Measurements from ENCODE around the gene MAF.

The MAF gene

GRCh38 chr16:79589601-79590102 lies 10.9 kb downstream of the MAF start:
- no peak for DNase-seq (ENCODE audit: low spot score)

GRCh38 chr16:79587897-79588296 lies 12.6 kb downstream of the MAF start:
- no peak for DNase-seq (ENCODE audit: low spot score)

GRCh38 chr16:79587296-79587695 lies 13.2 kb downstream of the MAF start:
- no peak for DNase-seq (ENCODE audit: low spot score)

GRCh38 chr16:79582789-79583188 lies 17.7 kb downstream of the MAF start:
- no peak for DNase-seq (ENCODE audit: low spot score)

- no peak for DNase-seq (ENCODE audit: low spot score)
These were observed 19.9 kb downstream of the MAF start for GRCh38 chr16:79580453-79581191.

- DNase-seq (ENCODE audit: low spot score): no peak
These were observed 23.9 kb downstream of the MAF start for GRCh38 chr16:79576602-79577001.

- no peak for DNase-seq (ENCODE audit: low spot score)
These were observed 26.7 kb downstream of the MAF start for GRCh38 chr16:79573884-79574283.

GRCh38 chr16:79573071-79573470 lies 27.5 kb downstream of the MAF start:
- DNase-seq (ENCODE audit: low spot score): no peak

- no peak for DNase-seq (ENCODE audit: low spot score)
These were observed 28.5 kb downstream of the MAF start for GRCh38 chr16:79571903-79572535.

- no peak for DNase-seq (ENCODE audit: low spot score)
These were observed 29.3 kb downstream of the MAF start for GRCh38 chr16:79571065-79571902.

- DNase-seq (ENCODE audit: low spot score): no peak
These were observed 35.8 kb downstream of the MAF start for GRCh38 chr16:79564671-79565107.

- no peak for DNase-seq (ENCODE audit: low spot score)
These were observed 36.6 kb downstream of the MAF start for GRCh38 chr16:79563921-79564320.

GRCh38 chr16:79562166-79562823 lies 38.2 kb downstream of the MAF start:
- peak; percentile 21 for DNase-seq (ENCODE audit: low spot score)

GRCh38 chr16:79561729-79562128 lies 38.8 kb downstream of the MAF start:
- DNase-seq (ENCODE audit: low spot score): no peak

GRCh38 chr16:79560923-79561322 lies 39.6 kb downstream of the MAF start:
- DNase-seq (ENCODE audit: low spot score): no peak

GRCh38 chr16:79560318-79560717 lies 40.2 kb downstream of the MAF start:
- no peak for DNase-seq (ENCODE audit: low spot score)

GRCh38 chr16:79559532-79559931 lies 41.0 kb downstream of the MAF start:
- DNase-seq (ENCODE audit: low spot score): no peak

GRCh38 chr16:79557421-79557820 lies 43.1 kb downstream of the MAF start:
- no peak for DNase-seq (ENCODE audit: low spot score)

GRCh38 chr16:79554912-79555311 lies 45.6 kb downstream of the MAF start:
- no peak for DNase-seq (ENCODE audit: low spot score)

- DNase-seq (ENCODE audit: low spot score): no peak
These were observed 50.2 kb downstream of the MAF start for GRCh38 chr16:79550373-79550772.

GRCh38 chr16:79547085-79547484 lies 53.5 kb downstream of the MAF start:
- no peak for DNase-seq (ENCODE audit: low spot score)

Data from Ammon's horn (tissue), 1 donor.